Measurements from ENCODE around the gene LEKR1.

The LEKR1 gene

GRCh38 chr3:157086060-157086750, 260.1 kb downstream of the LEKR1 start:
- DNase-seq, result no peak

- no peak for DNase-seq
Measured at GRCh38 chr3:157086775-157087174, 260.6 kb downstream of the LEKR1 start.

- peak; percentile 48 for DNase-seq
Measured at GRCh38 chr3:157087373-157087772, 261.2 kb downstream of the LEKR1 start.

GRCh38 chr3:157087780-157088600, 261.8 kb downstream of the LEKR1 start:
- no peak for DNase-seq

GRCh38 chr3:157088601-157089454, 262.7 kb downstream of the LEKR1 start:
- peak; percentile 94 for DNase-seq

GRCh38 chr3:157089455-157090221, 263.5 kb downstream of the LEKR1 start:
- DNase-seq, result no peak

GRCh38 chr3:157091083-157091833, 265.1 kb downstream of the LEKR1 start:
- DNase-seq, result no peak

- DNase-seq, result no peak
Measured at GRCh38 chr3:157092230-157092629, 266.1 kb downstream of the LEKR1 start.

GRCh38 chr3:157093096-157093495, 266.9 kb downstream of the LEKR1 start:
- DNase-seq, result no peak

GRCh38 chr3:157094301-157094700, 268.1 kb downstream of the LEKR1 start:
- DNase-seq, result no peak

- DNase-seq, result no peak
Measured at GRCh38 chr3:157094751-157095480, 268.8 kb downstream of the LEKR1 start.

Measured in fibroblast of skin of scalp (primary cell).